CD4-positive, alpha-beta memory T cell (primary cell): ENCODE measurements around the gene MGME1. TPM values are rescaled to one million over a fixed set of nuclear protein-coding genes. Genes with fewer than 3 reads are reported as not detected.

Experiments used
- CTCF ChIA-PET: fragments of 350-600 bp; sonication (Branson Sonifier 250); formaldehyde crosslinking; loops from one replicate; lab custom pipeline; 2021; ENCODE audit warnings: inconsistent platforms; ENCODE audit not compliant: partially characterized antibody; lab: Charles Lee
- POLR2A ChIA-PET: fragments of 350-600 bp; sonication (Branson Sonifier 250); formaldehyde crosslinking; loops from one replicate; lab custom pipeline; 2021; ENCODE audit not compliant: partially characterized antibody; lab: Charles Lee
- DNase-seq, 5 donors: peaks; one replicate each; pipeline versions ENCODE4 v3.0.0 to v3.0.0-alpha.2; 2020 to 2022; ENCODE audit warnings: mixed read lengths in 1 of 5
- H3K27ac ChIP-seq: one replicate; pipeline ENCODE4 v1.7.0; 2013; ENCODE audit warnings: low read depth, low read length
- H3K27me3 ChIP-seq: 2 replicates; pipeline ENCODE4 v1.7.0; 2013; ENCODE audit warnings: mild to moderate bottlenecking, low read length, moderate library complexity; ENCODE audit not compliant: insufficient read depth
- H3K36me3 ChIP-seq: 2 replicates; pipeline ENCODE4 v1.7.0; 2013; ENCODE audit warnings: mild to moderate bottlenecking, low read length, moderate library complexity; ENCODE audit not compliant: insufficient read depth
- H3K4me1 ChIP-seq: 2 replicates; pipeline ENCODE4 v1.7.0; 2013; ENCODE audit warnings: mild to moderate bottlenecking, low read length, moderate library complexity; ENCODE audit not compliant: insufficient read depth
- H3K4me3 ChIP-seq, 2 donors: one replicate each; pipeline ENCODE4 v1.7.0; 2013; ENCODE audit warnings: low read length in 2 of 2, mild to moderate bottlenecking in 1 of 2
- H3K9me3 ChIP-seq, 2 donors: one replicate each; pipeline ENCODE4 v1.7.0; 2013; ENCODE audit warnings: low read length in 2 of 2, control low read depth in 1 of 2; ENCODE audit not compliant: control insufficient read depth in 1 of 2
- H3K27ac Mint-ChIP-seq, 7 donors: one replicate each; pipeline ENCODE4 v1.8.0; 2020 to 2021; ENCODE audit warnings: mixed read lengths in 7 of 7, mild to moderate bottlenecking in 6 of 7, inconsistent platforms in 3 of 7, moderate library complexity in 3 of 7
- H3K27me3 Mint-ChIP-seq, 2 donors: one replicate each; pipeline ENCODE4 v1.8.0; 2020 to 2021; ENCODE audit warnings: mixed read lengths in 2 of 2
- H3K36me3 Mint-ChIP-seq, 2 donors: one replicate each; pipeline ENCODE4 v1.8.0; 2020 to 2021; ENCODE audit warnings: mixed read lengths in 2 of 2, inconsistent platforms in 1 of 2, mild to moderate bottlenecking in 1 of 2
- H3K4me1 Mint-ChIP-seq, 4 donors: one replicate each; pipeline ENCODE4 v1.8.0; 2020 to 2021; ENCODE audit warnings: mixed read lengths in 4 of 4, mild to moderate bottlenecking in 1 of 4
- H3K4me3 Mint-ChIP-seq, 8 donors: one replicate each; pipeline ENCODE4 v1.8.0; 2020 to 2021; ENCODE audit warnings: mixed read lengths in 8 of 8, mild to moderate bottlenecking in 7 of 8, moderate library complexity in 6 of 8, inconsistent platforms in 3 of 8
- H3K9me3 Mint-ChIP-seq, 8 donors: one replicate each; pipeline ENCODE4 v1.8.0; 2020 to 2021; ENCODE audit warnings: mixed read lengths in 8 of 8, mild to moderate bottlenecking in 5 of 8, inconsistent platforms in 3 of 8, moderate library complexity in 1 of 8
- intact Hi-C: fragments of 100-400 bp; cut with micrococcal nuclease; formaldehyde crosslinking; loops from one replicate; pipeline ENCODE4 v1.15.1; 2023
- polyA plus RNA-seq, 2 donors: library from polyadenylated mRNA; unstranded; fragments of 300-500 nt; fragmentation: Illumina TruSeq; gene quantifications; one replicate each; pipeline ENCODE4 v1.2.3, GENCODE V29; 2021
- total RNA-seq, 2 experiments: library from RNA; stranded (reverse); gene quantifications; one replicate each; pipeline ENCODE4 v1.2.3, GENCODE V29; 2021

MGME1 gene
- total and polyA plus RNA-seq, 4 experiments from 2014 or later, result 7.4 to 17.0 (median 16.0) TPM

DNA sequence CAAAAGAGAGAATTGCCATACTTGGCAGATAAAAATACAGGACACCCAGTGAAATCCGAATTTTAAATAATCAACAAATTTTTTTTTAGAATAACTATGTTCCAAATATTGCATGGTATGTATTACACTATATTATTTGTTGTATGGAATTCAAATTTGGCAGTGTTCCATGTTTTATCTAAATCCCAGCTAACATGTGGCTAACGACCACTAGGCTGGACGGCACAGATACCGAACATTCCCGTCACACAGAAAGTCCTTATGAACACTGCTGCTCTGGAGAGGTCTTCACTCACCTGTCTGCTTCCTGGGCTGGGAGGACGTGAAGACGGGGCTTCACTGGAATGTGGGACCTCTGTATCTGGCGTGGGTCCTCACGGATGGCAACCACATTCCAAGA, 33.1 kb upstream of the MGME1 start:
- Mint-ChIP-seq H3K9me3 (peaks cover 0 to 6% (median 4%) of the 10 kb centered on the region in 8 donors), H3K4me1 (peaks cover 4 to 14% (median 11%) of the 10 kb centered on the region in 4 donors), H3K4me3 (no peak overlapping the region), H3K36me3 (peaks cover 2 to 4% of the 10 kb centered on the region in 2 donors), H3K27ac (no peak overlapping the region), H3K27me3 (peaks cover 0 to 3% of the 10 kb centered on the region in 2 donors)
- Histone ChIP-seq H3K9me3 (no peaks in the 10 kb centered on the region), H3K27me3 (no peaks in the 10 kb centered on the region), H3K27ac (no peak overlapping the region), H3K36me3 (no peaks in the 10 kb centered on the region), H3K4me1 (peaks cover 13% of the 10 kb centered on the region), H3K4me3 (no peak overlapping the region)
- no peak for DNase-seq
- POLR2A ChIA-PET, result no interaction called here
- intact Hi-C loops, result no loop called here
- CTCF ChIA-PET, result interaction anchor here (1.4 to 5.0 kb wide), 2 partner anchors 28 to 33 kb away, joined by 5 to 51 read pairs; partner anchors contain the start of gene SNX5

GRCh38 chr20:17936286-17936760, 32.5 kb upstream of the MGME1 start:
- Mint-ChIP-seq H3K4me1 (peaks cover 4 to 14% (median 11%) of the 10 kb centered on the region in 4 donors), H3K27me3 (peaks cover 0 to 3% of the 10 kb centered on the region in 2 donors), H3K4me3 (no peak overlapping the region), H3K9me3 (peaks cover 0 to 5% (median 2%) of the 10 kb centered on the region in 8 donors), H3K27ac (no peak overlapping the region), H3K36me3 (peaks cover 4 to 5% of the 10 kb centered on the region in 2 donors)
- Histone ChIP-seq H3K9me3 (no peaks in the 10 kb centered on the region), H3K36me3 (no peaks in the 10 kb centered on the region), H3K4me3 (no peak overlapping the region), H3K4me1 (peaks cover 13% of the 10 kb centered on the region), H3K27ac (no peak overlapping the region), H3K27me3 (no peaks in the 10 kb centered on the region)
- ChIA-PET CTCF (interaction anchor here (1.2 to 5.0 kb wide), 3 partner anchors 10 to 34 kb away, joined by 3 to 51 read pairs (median 5); partner anchors contain the start of gene SNX5), POLR2A (no interaction called here)
- intact Hi-C loops, result no loop called here
- no peak for DNase-seq

DNA sequence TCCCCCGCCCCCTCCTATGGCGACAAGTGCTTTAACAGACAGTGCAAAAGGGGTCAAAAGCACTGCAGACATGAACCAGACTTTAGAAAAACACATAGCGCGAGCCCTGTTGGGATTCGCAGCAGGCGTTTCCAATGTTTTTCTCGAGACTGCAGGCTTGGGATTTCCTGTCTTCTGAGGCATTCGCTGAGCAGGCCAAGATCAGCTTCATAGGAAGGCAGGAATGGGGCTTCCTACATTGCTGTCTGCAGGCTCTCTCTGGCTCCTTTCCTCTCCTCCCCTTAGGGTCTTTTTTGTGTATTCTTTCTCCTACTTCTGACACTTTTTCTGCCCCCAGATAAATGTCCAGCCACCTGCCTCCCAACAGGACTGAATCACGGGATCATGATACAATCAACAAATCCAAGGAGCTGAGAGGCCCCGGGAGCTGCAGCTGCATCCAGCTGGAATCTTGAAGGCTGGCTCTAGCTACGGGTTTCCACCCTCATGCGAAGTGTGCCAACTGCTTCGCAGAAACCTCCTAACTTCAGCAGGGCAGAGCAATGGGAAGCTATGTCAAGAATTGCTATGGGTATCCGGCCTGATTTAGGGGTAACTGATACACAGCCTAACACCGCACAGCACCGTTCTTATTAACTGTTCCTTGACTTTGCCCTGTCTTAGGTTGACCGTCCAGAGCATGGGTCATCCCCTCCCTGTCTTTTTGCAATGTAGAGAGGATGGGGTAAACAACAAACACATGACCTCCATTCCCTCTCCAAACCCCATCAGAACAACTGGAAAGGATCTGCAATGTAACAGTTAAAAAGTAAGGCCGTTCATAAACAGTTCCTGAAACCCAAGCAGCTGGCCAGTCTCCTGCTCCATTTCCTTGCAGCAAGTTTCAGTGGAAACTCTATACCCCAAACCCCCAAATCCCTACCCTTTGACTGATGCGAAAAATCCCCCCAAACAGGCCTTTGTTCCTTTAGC, 31.8 kb upstream of the MGME1 start:
- no peaks in the 10 kb centered on the region for H3K27me3 ChIP-seq
- H3K27ac ChIP-seq, result no peak overlapping the region
- Mint-ChIP-seq H3K27ac (peak overlapping the region in 1 of 7 donors; percentile 46), H3K9me3 (peaks cover 0 to 4% (median 1%) of the 10 kb centered on the region in 8 donors), H3K36me3 (peaks cover 8 to 11% of the 10 kb centered on the region in 2 donors), H3K4me3 (no peak overlapping the region), H3K4me1 (peaks cover 4 to 14% (median 11%) of the 10 kb centered on the region in 4 donors), H3K27me3 (peaks cover 0 to 2% of the 10 kb centered on the region in 2 donors)
- ChIA-PET CTCF (interaction anchor here (1.0 to 5.0 kb wide), 8 partner anchors 9 to 255 kb away, joined by 3 to 51 read pairs (median 5); partner anchors contain the start of genes RRBP1 and SNX5), POLR2A (interaction anchor here (3.9 kb wide), 1 partner anchor 29 kb away, joined by 20 read pairs; no protein-coding TSS in a partner anchor)
- intact Hi-C loops, result no loop called here
- DNase-seq, result no peak
- H3K4me1 ChIP-seq, result peaks cover 13% of the 10 kb centered on the region
- H3K4me3 ChIP-seq, result no peak overlapping the region
- H3K9me3 ChIP-seq, result no peaks in the 10 kb centered on the region
- H3K36me3 ChIP-seq, result no peaks in the 10 kb centered on the region

DNA sequence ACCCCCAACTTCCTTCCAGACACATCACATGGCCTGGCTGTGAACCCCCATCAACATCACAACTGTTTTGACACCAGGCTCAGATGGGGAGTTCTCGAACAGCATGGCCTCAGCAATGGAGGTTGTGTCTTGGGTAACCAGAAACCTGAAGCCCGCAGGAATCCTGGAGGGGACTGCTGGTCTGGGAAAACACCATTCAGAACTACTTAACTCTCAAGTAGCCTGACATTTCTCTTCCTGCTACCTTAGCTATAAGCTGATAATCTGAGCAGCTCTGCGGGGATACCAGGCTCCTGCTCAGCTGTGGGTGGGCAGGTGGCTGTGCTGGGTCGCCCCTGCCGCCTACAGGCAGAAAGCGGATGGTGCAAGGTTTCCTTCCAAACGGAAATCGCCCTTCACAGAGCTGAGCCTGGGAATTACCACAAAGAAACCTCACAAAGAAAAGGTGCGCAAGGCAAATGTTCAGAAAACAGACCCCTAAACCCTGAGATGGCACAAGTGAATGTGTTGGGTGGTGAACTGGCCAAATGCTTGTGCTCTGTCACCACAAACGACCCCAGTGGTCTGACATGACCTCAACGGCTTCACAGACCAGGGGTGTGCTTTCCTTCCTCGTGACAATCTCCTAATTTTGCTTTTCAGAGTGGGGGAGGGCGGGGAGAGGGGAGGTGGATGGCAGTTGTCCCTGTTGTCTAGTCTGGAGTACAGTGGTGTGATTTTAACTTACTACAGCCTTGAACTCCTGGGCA, 29.8 kb upstream of the MGME1 start:
- peaks cover 13% of the 10 kb centered on the region for H3K4me1 ChIP-seq
- ChIA-PET CTCF (interaction anchor here (0.8 to 5.0 kb wide), 23 partner anchors 10 to 438 kb away, joined by 3 to 51 read pairs (median 5); partner anchors contain the start of genes RRBP1 and SNX5), POLR2A (interaction anchor here (0.9 to 3.9 kb wide), 7 partner anchors 23 to 434 kb away, joined by 3 to 20 read pairs (median 4); partner anchors contain the start of genes MGME1 and SNX5)
- peaks cover 10% of the 10 kb centered on the region for H3K36me3 ChIP-seq
- H3K27me3 ChIP-seq, result no peaks in the 10 kb centered on the region
- no peaks in the 10 kb centered on the region for H3K9me3 ChIP-seq
- no peak overlapping the region for H3K27ac ChIP-seq
- H3K27ac Mint-ChIP-seq, result peak overlapping the region in 4 of 7 donors; percentile 27 to 62 (median 37)
- no peak overlapping the region for H3K4me3 ChIP-seq
- peak; percentile 33 to 56 (median 48) for DNase-seq
- H3K9me3 Mint-ChIP-seq, result no peaks in the 10 kb centered on the region
- no peaks in the 10 kb centered on the region for H3K27me3 Mint-ChIP-seq
- peak overlapping the region in 5 of 8 donors; percentile 20 to 62 (median 47) for H3K4me3 Mint-ChIP-seq
- peaks cover 4 to 14% (median 11%) of the 10 kb centered on the region in 4 donors for H3K4me1 Mint-ChIP-seq
- H3K36me3 Mint-ChIP-seq, result peaks cover 18 to 31% of the 10 kb centered on the region in 2 donors
- intact Hi-C loops, result loop anchor here (1.0 to 2.0 kb wide), 3 partner anchors 30 to 434 kb away; partner anchors contain the start of genes MGME1, RRBP1 and SNX5

DNA sequence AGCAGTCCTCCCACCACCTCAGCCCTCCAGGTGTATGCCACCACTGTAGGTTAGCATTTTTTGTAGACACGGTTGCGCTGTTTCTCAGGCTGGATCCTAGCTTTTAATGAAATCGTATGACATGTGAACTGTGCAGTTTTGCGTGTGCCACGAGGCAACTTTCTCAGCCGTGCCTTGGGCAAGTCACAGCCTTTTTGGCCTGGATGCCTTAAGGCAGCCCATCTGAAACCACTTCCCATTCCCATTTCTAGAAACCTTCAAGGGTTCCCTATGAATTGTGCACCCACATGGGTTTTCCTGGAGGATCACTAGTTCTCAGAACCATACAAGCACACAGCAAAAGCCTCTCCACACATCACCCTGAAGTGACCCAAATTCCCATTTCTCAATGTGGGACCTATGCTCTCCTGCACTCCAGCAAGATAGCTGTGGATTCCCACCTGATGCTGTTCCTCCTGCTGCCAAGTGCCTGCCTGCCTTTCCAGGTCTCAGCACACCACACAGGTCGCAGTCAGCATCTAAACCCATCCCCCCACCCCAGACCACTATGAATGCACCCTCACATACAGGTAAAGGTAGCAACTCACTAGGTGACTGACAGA, 29.1 kb upstream of the MGME1 start:
- no peak for DNase-seq
- Histone ChIP-seq H3K4me1 (peaks cover 13% of the 10 kb centered on the region), H3K36me3 (peaks cover 12% of the 10 kb centered on the region), H3K9me3 (no peaks in the 10 kb centered on the region), H3K27ac (no peak overlapping the region), H3K27me3 (no peaks in the 10 kb centered on the region), H3K4me3 (no peak overlapping the region)
- Mint-ChIP-seq H3K27ac (peak overlapping the region in 4 of 7 donors; percentile 22 to 83 (median 37)), H3K9me3 (no peaks in the 10 kb centered on the region), H3K4me3 (peak overlapping the region in 3 of 8 donors; percentile 31 to 62 (median 57)), H3K36me3 (peaks cover 21 to 35% of the 10 kb centered on the region in 2 donors), H3K4me1 (peaks cover 4 to 14% (median 11%) of the 10 kb centered on the region in 4 donors), H3K27me3 (no peaks in the 10 kb centered on the region)
- ChIA-PET CTCF (interaction anchor here (1.0 to 5.0 kb wide), 17 partner anchors 9 to 439 kb away, joined by 3 to 51 read pairs (median 5); partner anchors contain the start of genes RRBP1 and SNX5), POLR2A (interaction anchor here (1.1 to 3.9 kb wide), 5 partner anchors 22 to 435 kb away, joined by 3 to 20 read pairs (median 4); no protein-coding TSS in a partner anchor)
- intact Hi-C loops, result loop anchor here (1.0 to 2.0 kb wide), 3 partner anchors 29 to 434 kb away; partner anchors contain the start of genes MGME1, RRBP1 and SNX5
